A549 (cell line): ENCODE data around the gene DNMT1.

Source experiments
- CTCF ChIP-seq: fragments of >200 bp; sonication (Bioruptor Twin); formaldehyde crosslinking; IDR thresholded peaks from 3 replicates; pipeline ENCODE4 v1.5.1; 2016
- ELK1 ChIP-seq: fragments of 150-350 bp; IDR thresholded peaks from 2 replicates; pipeline ENCODE4 v1.6.1; 2014; ENCODE audit warnings: low read depth, mild to moderate bottlenecking, low read length
- FOSL2 ChIP-seq, 2 experiments: fragments of 450-650 bp in 1 of 2; fragments of >200 bp in 1 of 2; sonication (Bioruptor Twin) in 1 of 2; formaldehyde crosslinking; IDR thresholded peaks; 2 replicates each; pipeline versions ENCODE4 v1.5.0 to v1.6.1; 2016 to 2020; ENCODE audit warnings: mild to moderate bottlenecking in 1 of 2, moderate library complexity in 1 of 2
- JUN ChIP-seq, 2 experiments: fragments of >200 bp; sonication (Bioruptor Twin); formaldehyde crosslinking; IDR thresholded peaks; 2 replicates in 1 of 2; 3 replicates in 1 of 2; pipeline ENCODE4 v1.6.1; 2016 to 2017
- MAX ChIP-seq: IDR thresholded peaks from 2 replicates; pipeline ENCODE4 v1.6.1; 2012
- MYC ChIP-seq: IDR thresholded peaks from 2 replicates; pipeline ENCODE4 v1.6.1; 2012; ENCODE audit warnings: mild to moderate bottlenecking, inconsistent platforms, low read length, improper control_type of control experiment, borderline replicate concordance
- PBX3 ChIP-seq: IDR thresholded peaks from 2 replicates; pipeline ENCODE4 v1.6.1; 2012
- POLR2A ChIP-seq: IDR thresholded peaks from 2 replicates; pipeline ENCODE4 v1.6.1; 2012; ENCODE audit warnings: mild to moderate bottlenecking, low read length
- RAD21 ChIP-seq, 2 experiments: fragments of >200 bp in 1 of 2; sonication (Bioruptor Twin) in 1 of 2; formaldehyde crosslinking in 1 of 2; IDR thresholded peaks in 1 of 2; conservative IDR thresholded peaks in 1 of 2; 2 replicates in 1 of 2; 3 replicates in 1 of 2; pipeline ENCODE4 v1.6.1; 2012 to 2018; ENCODE audit warnings: inconsistent platforms in 1 of 2
- REST ChIP-seq: fragments of 200-600 bp; sonication (generic); IDR thresholded peaks from 2 replicates; pipeline ENCODE4 v1.6.1; 2016; ENCODE audit warnings: antibody characterized with exemption, mild to moderate bottlenecking, moderate library complexity
- SMC3 ChIP-seq: fragments of >200 bp; sonication (Bioruptor Twin); formaldehyde crosslinking; IDR thresholded peaks from 3 replicates; pipeline ENCODE4 v1.6.1; 2018; ENCODE audit warnings: inconsistent platforms
- USF2 ChIP-seq: fragments of 450-650 bp; IDR thresholded peaks from 2 replicates; pipeline ENCODE4 v1.6.1; 2014; ENCODE audit warnings: antibody characterized with exemption

- TF ChIP-seq SMC3 (no peak), ELK1 (no peak), REST (no peak), CTCF (no peak), MYC (no peak), MAX (no peak), USF2 (no peak), FOSL2 (IDR thresholded peaks at IDR 0.05) (no peak), FOSL2 (CRISPR knock-in tag; IDR thresholded peaks at IDR 0.05) (no peak), POLR2A (no peak), RAD21 (conservative IDR thresholded peaks at IDR 0.05 in 1 of 2, IDR thresholded peaks at IDR 0.05 in 1 of 2) (no peak), PBX3 (no peak), JUN (IDR thresholded peaks at IDR 0.05) (no peak)
Measured at GRCh38 chr19:10116085-10116865, 78.5 kb downstream of the DNMT1 start.
